ENCODE data around the gene MYBPH. TPM values are rescaled to one million over a fixed set of nuclear protein-coding genes. Genes with fewer than 3 reads are reported as not detected.

MYBPH gene
- total RNA-seq, 1 donor from 2014 or later, result not detected

DNA sequence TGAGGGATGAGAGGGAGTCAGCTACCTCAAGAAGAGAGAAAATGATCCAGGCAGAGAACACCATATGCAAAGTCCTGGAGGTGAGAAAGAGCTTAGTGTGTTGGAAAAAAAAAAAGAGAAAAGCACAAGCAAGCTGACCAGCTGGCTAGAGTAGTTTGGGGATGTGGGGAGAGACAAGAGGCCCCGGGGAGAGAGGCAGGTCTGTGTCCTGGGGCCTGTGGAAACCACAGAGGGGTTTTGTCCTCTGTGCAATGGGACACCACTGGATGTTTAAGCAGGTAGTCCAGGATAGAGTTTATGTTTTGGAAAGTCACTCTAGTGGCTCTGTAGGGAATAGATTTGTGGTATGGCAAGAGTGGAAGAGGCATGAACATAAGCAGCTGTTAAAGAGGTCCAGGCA is 25.3 kb upstream of the MYBPH start:
- no peak overlapping the region for H3K4me3 Mint-ChIP-seq (ENCODE audit: low read depth)

DNA sequence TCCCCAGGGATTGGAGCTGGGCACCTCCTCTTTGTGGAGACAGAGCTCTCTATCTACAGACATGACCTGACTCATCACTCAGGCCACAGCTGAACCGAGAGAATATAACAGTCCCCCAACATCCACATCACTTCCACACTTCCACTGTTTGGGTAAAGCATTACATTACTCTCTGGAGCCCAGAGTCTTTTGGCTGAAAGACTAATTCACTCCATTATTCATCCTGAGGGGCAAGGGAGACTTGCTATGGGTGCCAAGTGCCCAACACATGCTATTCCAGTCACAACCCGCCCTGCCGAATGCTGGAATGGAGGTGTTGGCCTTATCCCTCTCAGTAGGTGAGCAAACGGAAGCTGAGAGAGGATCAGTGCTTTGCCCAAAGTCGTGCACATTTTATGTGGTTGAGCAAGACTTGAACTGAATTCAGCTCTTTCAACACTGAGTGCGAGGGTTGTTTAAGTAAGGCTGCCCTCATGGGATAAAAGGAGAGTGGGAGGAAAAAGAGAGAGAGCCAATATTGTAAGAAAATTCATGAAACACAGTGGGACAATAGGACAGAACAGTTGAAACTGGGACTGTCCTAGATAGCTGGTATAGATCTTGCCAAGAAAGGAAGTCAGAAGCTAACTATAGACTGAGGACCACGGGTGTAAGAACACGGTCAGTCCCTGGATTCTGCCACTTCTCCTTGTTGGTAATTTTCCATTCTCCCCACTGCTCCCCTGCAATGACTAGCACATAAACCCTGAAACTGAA is 24.4 kb upstream of the MYBPH start:
- Mint-ChIP-seq H3K9me3 (ENCODE audit: low read depth) (no peaks in the 10 kb centered on the region), H3K27me3 (peaks cover 81% of the 10 kb centered on the region), H3K4me1 (ENCODE audit: low read depth) (no peaks in the 10 kb centered on the region), H3K27ac (no peak overlapping the region), H3K4me3 (ENCODE audit: low read depth) (no peak overlapping the region), H3K36me3 (ENCODE audit: insufficient read depth) (no peaks in the 10 kb centered on the region)
- no peak for DNase-seq (ENCODE audit: low spot score, unreplicated experiment)
- TF ChIP-seq, protein P1, sequence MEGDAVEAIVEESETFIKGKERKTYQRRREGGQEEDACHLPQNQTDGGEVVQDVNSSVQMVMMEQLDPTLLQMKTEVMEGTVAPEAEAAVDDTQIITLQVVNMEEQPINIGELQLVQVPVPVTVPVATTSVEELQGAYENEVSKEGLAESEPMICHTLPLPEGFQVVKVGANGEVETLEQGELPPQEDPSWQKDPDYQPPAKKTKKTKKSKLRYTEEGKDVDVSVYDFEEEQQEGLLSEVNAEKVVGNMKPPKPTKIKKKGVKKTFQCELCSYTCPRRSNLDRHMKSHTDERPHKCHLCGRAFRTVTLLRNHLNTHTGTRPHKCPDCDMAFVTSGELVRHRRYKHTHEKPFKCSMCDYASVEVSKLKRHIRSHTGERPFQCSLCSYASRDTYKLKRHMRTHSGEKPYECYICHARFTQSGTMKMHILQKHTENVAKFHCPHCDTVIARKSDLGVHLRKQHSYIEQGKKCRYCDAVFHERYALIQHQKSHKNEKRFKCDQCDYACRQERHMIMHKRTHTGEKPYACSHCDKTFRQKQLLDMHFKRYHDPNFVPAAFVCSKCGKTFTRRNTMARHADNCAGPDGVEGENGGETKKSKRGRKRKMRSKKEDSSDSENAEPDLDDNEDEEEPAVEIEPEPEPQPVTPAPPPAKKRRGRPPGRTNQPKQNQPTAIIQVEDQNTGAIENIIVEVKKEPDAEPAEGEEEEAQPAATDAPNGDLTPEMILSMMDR (IDR thresholded peaks at IDR 0.05; ENCODE audit: unreplicated experiment), result no peak

More for the DNA sequence above, 25.3 kb upstream of the MYBPH start:
- H3K36me3 Mint-ChIP-seq (ENCODE audit: insufficient read depth), result no peaks in the 10 kb centered on the region
- TF ChIP-seq, protein P1 (IDR thresholded peaks at IDR 0.05; ENCODE audit: unreplicated experiment), result no peak
- H3K4me1 Mint-ChIP-seq (ENCODE audit: low read depth), result no peaks in the 10 kb centered on the region
- H3K27me3 Mint-ChIP-seq, result peaks cover 77% of the 10 kb centered on the region
- H3K9me3 Mint-ChIP-seq (ENCODE audit: low read depth), result no peaks in the 10 kb centered on the region
- no peak overlapping the region for H3K27ac Mint-ChIP-seq
- DNase-seq (ENCODE audit: low spot score, unreplicated experiment), result no peak

DNA sequence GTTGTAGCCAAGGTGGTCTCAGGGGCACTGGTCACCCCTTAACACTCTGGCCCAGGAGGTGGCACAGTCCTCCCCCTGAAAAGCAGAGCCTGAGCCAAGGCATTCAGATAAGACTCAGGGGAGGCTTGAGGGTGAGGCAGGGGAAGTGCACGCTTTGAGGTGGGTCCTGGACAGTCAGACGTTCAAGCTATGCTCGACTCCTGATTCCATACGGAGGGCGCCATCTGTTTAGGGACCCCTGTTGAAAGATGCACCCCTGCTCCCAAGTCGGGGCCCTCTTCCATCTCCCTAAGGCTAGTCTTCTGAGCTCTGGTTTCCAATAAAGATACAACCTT is 23.8 kb upstream of the MYBPH start:
- Mint-ChIP-seq H3K27me3 (peaks cover 76% of the 10 kb centered on the region), H3K27ac (no peak overlapping the region), H3K36me3 (ENCODE audit: insufficient read depth) (no peaks in the 10 kb centered on the region), H3K9me3 (ENCODE audit: low read depth) (no peaks in the 10 kb centered on the region), H3K4me3 (ENCODE audit: low read depth) (no peak overlapping the region), H3K4me1 (ENCODE audit: low read depth) (no peaks in the 10 kb centered on the region)
- DNase-seq (ENCODE audit: low spot score, unreplicated experiment), result no peak
- TF ChIP-seq, protein P1 (IDR thresholded peaks at IDR 0.05; ENCODE audit: unreplicated experiment), result no peak

DNA sequence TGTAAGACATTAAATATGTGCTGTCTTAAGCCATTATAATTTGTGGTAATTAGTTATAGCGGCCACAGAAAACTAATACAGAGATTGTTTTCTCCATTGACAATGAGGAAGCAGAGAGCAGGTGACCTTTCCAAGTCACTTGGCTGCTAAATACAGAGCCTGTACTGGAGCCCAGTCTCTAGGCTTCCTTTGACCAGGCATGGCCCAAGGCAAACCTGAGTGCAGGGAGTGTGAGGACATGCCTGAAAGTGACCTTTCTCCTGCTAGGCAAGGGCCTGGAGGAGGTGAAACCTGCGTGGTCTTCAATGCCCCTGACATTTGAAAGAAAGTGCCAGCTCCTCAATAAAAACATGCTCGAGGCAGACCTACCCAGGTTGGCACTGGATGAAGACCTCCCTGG is 23.4 kb upstream of the MYBPH start:
- TF ChIP-seq, protein P1 (IDR thresholded peaks at IDR 0.05; ENCODE audit: unreplicated experiment), result no peak
- Mint-ChIP-seq H3K36me3 (ENCODE audit: insufficient read depth) (no peaks in the 10 kb centered on the region), H3K27me3 (peaks cover 78% of the 10 kb centered on the region), H3K4me1 (ENCODE audit: low read depth) (no peaks in the 10 kb centered on the region), H3K9me3 (ENCODE audit: low read depth) (no peaks in the 10 kb centered on the region), H3K27ac (no peak overlapping the region), H3K4me3 (ENCODE audit: low read depth) (no peak overlapping the region)
- no peak for DNase-seq (ENCODE audit: low spot score, unreplicated experiment)

DNA sequence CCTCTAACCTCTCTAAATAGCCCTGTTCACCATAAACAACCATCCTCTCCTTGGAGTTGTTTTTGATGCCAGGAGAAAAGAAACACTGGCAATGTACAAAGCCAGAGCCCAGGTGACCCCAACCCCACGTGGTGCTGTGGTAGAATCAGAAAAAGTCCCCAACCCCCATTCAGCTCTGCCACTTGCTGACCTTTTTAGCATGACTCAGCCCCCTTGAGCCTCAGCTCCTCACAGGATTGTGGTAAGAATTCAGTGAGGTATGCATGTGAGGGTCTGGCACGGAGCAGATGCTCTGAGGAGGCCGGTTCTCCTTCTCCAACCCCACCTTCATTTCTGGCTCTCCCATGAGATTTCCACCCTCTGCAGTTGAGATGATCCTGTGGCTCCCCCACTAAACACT is 22.0 kb upstream of the MYBPH start:
- Mint-ChIP-seq H3K4me3 (ENCODE audit: low read depth) (no peak overlapping the region), H3K36me3 (ENCODE audit: insufficient read depth) (no peaks in the 10 kb centered on the region), H3K4me1 (ENCODE audit: low read depth) (no peaks in the 10 kb centered on the region), H3K27me3 (peaks cover 66% of the 10 kb centered on the region), H3K9me3 (ENCODE audit: low read depth) (no peaks in the 10 kb centered on the region), H3K27ac (no peak overlapping the region)
- TF ChIP-seq, protein P1 (IDR thresholded peaks at IDR 0.05; ENCODE audit: unreplicated experiment), result no peak
- DNase-seq (ENCODE audit: low spot score, unreplicated experiment), result no peak
